Dedifferentiated amniotic fluid mesenchymal stem cell (primary cell): ENCODE results near the gene SCGB2B2.
A peak's percentile ranks its signal among the peaks of the same experiment; 100 is the strongest.
"Not testable (repeated sequence)": the region's sequence is repeated elsewhere in the genome, so short reads cannot be mapped to it uniquely, and the experiment has no call there.

Source experiments
- DNase-seq: peaks from one replicate; pipeline ENCODE4 v3.0.0-alpha.2; 2016; ENCODE audit errors: extremely low spot score

The SCGB2B2 gene

DNA sequence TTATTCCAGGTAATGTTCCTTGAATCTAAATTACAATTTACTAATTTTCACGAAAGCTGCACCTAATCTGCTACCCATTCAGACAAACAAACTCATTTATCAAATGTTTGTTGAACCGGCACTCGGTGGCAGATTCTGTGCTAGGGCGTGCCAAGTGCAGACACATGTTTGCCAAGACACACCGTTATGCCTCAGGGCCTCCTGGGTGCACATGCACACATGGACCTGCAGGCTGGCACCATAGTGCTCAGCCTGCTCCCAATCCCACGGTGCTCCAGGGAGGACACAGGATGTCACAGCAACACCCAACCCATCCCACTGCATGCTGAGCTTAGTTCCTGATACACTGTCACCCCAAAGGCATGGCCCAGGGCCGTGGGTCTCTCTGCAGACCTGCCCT is 7.7 kb downstream of the SCGB2B2 start:
- no peak for DNase-seq

DNA sequence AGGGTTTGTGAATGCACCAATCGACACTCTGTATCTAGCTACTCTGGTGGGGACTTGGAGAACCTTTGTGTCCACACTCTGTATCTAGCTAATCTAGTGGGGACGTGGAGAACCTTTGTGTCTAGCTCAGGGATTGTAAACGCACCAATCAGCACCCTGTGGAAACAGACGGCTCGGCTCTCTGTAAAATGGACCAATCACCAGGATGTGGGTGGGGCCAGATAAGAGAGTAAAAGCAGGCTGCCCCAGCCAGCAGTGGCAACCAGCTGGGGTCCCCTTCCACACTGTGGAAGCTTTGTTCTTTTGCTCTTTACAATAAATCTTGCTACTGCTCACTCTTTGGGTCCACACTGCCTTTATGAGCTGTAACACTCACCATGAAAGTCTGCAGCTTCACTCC is 8.3 kb downstream of the SCGB2B2 start:
- DNase-seq: not testable (repeated sequence)

DNA sequence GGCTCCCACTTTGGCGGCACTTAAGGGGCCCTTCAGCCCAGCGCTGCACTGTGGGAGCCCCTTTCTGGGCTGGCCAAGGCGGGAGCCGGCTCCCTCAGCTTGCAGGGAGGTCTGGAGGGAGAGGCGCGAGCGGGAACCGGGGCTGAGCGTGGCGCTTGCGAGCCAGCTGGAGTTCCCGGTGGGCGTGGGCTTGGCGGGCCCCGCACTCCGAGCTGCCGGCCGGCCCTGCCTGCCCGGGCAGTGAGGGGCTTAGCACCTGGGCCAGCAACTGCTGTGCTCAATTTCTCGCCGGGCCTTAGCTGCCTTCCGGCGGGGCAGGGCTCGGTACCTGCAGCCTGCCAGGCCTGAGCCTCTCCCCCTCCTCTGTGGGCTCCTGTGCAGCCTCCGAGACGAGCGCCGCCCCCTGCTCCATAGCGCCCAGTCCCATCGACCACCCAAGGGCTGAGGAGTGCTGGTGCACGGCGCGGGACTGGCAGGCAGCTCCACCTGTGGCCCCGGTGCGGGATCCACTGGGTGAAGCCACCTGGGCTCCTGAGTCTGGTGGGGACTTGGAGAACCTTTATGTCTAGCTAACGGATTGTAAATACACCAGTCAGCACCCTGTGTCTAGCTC is 8.8 kb downstream of the SCGB2B2 start:
- DNase-seq: not testable (repeated sequence)

DNA sequence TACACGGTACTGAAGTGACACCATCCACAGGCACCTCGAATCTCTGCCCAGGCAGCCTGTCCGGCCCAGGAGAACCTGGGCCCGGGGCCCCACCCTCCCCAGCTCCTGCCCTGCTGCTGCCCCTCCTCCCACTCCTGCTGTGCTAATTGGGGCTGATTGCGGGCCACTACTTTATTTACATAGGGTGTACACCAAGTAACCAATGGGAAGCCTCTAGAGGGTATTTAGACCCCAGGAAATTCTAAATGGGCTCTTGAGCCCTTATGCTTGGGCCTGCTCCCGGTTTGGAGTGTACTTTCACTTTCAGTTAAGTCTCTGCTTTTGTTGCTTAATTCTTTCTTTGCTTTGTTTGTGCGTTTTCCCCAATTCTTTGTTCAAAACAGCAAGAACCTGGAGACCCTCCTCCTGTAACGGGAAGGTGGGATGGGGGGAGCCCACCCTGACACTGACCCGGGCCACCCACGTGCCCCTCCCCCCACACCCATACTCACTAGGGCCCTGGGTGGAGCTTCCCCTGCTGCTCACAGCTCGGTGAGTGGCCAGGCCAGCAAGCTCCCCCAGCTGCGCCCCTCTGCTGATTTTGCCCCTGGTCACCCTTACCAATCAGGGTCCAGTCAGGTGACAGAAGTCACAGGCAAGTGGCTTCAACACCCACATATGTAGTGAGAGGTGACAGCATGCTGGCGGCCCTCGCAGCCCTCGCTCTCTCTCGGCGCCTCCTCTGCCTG is 9.4 kb downstream of the SCGB2B2 start:
- peak; percentile 20 for DNase-seq

DNA sequence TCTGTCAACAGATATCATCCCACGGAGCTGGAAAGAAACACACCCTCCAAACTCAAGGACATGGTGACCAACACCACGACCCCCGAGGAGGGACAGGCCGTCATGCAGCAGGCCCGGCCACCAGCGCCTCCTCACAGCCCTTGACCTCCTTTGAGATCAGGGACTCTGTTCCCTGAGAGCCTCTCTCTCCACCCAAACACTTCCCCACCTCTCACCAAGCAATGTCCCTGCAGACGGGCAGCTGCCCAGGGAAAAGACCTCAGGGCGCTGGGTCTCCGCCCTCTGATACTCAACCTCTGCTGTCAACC is 10.0 kb downstream of the SCGB2B2 start:
- DNase-seq: no peak

DNA sequence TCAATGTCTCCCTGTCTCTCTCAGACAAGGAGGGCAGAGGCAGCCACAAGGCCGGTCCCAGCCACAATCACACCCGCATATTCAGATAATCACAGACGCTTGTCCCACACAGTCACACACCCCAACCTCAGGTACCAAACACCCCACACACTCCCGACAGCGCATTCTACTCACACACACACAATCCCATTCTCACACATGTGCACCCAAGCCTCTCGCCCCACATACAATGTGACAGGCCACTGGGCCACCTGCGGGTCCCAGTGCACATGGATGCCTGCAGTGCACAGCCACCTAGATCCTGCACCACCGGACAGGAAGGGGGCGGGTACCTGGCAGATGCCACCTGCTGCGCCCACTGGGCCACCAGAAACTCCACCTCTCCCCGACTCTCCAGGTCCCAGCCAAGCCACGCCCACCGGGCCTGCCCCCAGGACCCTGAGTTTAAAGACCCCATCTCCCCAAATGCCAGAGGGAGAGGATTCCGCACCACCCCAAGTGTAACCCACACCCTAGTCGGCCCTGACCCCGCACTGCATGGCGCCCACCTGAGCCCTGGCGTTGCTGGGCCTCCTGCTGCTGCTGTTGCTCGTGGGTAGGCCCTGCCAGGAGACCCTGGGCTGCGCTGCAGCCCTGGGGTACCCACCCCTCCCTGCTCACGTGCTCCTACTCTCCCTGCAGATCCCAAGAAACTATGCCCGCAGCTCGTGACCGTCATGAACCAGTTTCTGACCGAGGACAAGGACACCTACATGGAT is 10.6 kb downstream of the SCGB2B2 start:
- no peak for DNase-seq

DNA sequence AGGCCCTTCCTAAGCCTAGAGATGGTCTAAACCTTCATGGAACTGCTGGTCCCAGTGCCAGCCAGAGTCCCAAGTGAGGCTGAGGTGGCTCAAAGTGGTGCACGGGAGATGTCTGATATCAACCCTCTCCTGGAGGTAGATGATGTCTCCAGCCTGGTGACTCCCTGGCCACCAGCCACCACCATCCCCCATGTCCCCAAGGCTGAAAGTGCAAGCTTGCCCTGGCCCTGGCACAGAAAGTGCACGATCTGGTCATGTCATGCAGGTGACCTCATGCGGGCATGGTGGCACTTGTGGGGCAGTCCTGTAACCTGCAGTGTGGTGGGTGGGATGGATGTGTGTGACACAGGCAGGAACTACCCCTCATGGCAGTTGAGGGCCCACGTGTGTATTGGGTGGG is 11.7 kb downstream of the SCGB2B2 start:
- DNase-seq: not testable (repeated sequence)

DNA sequence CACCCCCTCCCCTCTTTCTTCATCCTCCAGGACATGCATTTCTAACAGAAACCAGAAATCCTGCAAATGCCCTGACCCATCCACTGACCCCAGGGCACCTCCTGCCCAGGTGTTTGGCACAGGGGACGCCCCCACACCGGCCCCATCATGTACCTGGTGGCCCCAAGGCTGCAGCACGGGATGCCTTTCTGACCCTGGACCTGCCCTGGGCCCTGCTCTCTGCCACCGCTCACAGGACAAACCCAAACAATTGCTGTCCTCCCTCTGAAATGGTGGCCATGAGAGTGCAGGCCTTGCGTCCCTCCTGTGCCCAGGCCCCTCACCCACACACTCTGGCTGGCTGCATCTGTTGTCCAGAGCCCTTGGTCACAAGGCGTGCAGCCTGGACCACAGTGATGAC is 12.1 kb downstream of the SCGB2B2 start:
- DNase-seq: no peak

DNA sequence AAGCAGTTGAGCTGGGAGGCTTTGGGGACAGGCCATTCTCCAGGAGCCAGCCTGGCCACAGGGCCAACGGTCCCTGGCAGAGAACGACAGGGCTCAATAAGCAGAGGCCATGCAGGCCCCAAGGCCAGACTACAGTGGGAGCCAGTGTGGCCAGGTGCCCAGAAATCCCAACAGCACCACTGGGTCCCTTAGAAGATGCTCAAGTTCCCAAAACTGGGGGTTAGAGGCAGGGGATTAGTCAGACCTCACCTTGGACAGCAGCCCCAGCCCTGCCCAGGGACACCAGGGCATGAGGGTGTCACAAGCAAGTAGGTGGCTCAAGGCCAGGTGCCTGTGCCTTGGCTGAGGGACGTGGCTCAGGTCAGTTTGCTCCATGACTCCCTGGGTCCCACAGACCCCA is 12.8 kb downstream of the SCGB2B2 start:
- no peak for DNase-seq

DNA sequence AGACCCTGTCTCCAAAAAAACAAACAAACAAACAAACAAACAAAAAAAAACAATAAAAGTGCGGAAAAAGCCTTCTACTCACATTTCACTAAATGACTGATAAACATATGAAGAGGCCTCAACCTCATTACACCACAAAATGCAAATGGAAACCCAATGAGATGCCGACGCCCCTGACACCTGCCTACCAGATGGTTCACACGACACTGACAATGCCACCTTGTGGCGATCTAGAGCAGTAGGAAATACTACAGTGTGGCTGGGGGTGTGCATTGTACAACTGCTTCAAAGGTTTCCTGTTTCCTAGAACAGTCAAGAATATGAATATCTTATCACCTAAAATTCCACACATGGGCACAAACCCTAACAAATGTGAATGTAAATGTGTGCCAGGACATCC is 14.0 kb downstream of the SCGB2B2 start:
- no peak for DNase-seq

DNA sequence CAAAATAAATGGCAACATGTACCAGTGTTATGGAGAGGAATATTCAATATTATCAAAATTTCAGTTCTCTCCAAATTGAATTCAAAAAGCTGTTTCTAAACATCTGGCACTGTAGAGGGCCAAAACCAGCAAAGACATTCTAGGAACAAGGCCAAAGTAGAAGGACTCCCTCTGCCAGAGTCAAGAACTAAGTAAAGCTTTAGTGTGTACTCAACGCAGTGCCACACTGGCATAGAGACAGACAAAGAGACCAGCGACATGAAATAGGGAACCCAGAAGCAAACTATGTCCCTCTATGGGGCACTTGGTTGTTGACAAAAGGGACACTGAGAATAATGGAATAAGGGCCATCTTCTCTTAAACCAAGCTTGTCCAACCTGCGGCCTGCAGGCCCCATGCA is 15.6 kb downstream of the SCGB2B2 start:
- no peak for DNase-seq

DNA sequence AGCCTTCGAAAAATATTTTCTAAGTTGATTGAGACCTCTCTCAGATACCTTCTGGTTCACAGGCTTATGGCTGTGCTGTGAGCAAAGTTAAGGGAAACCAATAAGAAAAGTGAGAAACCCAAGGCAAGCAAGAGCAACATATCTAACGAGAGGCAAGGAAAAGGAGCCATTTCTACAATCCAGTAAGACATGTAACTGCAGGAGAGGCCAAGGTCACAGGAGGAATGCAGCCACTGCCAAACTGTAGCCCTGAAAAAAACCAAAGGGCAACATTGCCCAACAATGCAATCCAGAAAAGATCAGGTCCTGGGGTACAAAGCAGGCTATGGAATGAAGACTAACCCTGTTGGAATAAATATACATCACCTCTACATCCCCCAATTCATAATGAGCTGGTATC is 21.3 kb downstream of the SCGB2B2 start:
- DNase-seq: no peak

DNA sequence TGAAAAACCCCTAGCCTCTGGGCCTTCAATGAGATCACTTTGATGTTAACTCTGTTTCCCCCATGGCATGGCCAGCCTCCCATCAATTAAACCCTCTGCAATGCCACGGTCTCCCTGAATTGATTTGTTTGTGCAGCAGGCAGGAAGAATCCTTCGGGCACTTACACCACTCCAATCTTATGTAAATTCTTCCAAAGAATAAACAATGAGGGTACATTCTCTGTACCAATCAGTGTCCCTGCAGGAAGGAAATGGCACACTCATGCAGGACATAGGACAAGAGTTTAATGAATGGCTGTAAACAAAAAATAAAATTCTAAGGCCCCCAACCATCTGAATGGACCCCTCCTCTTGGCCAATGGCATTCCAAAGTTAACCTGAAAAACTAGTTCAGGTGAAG is 22.2 kb downstream of the SCGB2B2 start:
- no peak for DNase-seq

DNA sequence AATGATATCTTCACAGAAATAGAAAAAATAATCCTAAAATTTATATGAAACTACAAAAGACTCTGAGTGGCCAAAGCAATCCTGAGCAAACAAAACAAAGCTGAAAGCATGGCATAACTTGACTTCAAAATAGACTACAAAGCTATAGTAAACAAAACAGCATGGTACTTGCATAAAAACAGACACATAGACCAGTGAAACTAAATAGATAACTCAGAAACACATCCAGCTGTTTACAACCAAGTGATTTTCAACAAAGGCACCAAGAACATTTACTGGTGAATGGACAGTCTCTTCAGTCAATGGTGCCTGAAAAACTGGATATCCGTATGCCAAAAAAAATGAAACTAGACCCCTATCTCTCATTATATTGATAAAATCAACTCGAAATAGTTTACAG is 25.2 kb downstream of the SCGB2B2 start:
- no peak for DNase-seq

DNA sequence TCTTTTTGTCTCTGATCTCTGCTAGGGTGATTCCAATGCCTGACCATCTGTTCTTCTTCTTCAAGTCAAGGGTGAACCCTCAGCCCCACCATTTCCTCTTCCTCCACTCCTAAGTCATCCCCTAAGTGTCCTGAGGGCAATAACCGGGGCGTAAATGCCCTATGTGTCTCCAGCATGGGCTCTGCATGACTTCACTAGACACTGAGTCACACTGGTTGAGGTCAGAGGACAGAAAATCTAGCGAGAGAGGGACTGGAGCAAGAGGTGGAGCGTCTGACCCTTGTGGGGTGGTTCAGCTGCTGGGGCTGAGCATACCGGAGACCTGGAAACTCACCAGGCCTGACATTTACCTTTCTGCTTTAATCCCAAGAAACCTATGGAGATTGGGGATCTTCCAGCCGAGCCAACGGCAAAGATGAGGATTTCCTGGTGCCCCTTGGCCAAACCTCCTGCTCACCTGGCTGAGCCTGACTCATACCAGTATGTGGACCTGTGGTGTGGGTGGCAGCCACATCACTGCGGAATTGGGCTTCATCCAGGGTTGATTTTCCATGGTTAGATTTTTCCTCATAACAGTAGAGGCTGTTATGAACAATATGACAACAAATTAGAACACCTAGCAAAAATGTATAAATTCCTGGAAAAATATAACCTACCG is 26.9 kb downstream of the SCGB2B2 start:
- DNase-seq: no peak

DNA sequence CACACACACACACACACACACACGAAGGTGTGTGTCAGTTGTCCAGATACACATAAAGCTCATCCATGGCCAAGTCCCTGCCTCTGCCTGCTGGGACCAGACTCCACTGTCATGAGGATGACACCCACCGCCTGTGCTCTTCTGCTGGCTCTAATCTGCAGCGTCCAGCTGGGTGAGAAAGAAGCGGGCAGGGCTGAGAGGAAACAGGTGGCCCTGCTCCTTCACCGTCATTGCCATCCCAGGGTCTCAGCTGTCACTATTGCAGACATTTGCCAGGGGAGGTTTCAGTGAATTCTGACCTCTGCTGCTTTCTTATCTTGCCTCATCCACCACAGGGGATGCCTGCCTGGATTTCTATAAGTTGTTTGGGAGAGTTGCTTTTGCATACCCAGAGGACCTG is 31.4 kb downstream of the SCGB2B2 start:
- DNase-seq: no peak

DNA sequence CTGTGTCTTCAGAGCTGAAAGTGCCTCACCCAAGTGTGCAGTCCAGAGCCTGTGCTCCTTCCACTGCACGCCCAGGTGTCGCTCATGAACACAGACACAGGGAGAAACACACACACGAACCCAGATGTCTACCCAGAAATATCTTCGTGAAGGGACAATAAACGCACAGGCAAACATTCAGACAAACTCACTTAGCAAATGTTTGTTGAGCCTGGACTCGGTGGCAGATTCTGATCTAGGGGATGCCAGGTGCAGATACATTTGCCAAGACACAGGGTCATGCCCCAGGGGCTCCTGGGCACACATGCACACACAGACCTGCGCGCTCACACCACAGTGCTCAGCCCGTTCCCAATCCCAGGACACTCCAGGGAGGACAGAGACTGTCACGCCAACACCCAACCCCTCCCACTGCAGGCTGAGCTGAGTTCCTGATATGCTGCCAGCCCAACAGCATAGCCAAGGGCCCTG is 31.9 kb downstream of the SCGB2B2 start:
- DNase-seq: no peak

DNA sequence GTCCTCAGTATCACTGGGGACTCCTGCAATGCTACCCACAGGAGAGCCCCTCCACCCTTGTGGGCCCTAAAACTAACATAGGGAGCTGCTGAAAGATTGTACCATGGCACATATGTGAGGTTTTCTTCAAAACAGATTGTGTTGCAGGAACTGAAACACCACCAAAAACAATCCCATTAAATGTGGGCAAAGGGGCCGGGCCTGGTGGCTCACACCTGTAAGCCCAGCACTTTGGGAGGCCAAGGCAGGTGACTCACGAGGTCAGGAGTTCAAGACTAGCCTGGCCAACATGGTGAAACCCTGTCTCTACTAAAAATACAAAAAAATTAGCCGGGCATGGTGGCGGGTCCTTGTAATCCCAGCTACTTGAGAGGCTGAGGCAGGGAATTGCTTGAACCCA is 34.7 kb downstream of the SCGB2B2 start:
- no peak for DNase-seq

DNA sequence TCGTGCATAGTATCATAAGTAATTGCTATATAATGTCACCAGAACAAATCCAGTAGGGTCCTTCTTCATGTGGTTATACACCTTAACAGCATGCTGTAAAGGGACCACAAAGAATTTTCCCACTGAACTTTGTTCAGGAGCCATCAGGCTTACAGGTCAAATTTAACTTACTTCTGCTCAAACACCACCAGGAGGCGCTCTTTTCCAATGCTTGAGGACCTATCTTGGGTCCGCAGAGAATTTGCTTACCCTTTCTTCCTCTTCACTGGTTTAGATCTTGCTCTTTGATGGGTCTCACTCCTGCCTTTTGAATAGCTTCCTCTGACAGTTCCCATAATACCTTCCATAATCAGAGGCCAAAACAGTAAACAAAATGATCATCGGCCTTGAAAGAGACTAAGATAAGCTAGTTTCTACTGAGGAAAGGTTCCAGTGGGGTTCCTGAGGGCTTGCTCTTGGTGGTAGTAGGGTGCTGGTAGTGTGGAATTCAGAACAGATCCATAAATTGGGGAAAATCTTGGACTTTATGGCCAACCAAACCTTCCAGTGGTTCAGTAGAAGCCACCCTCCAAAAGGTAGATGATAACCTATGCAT is 37.4 kb downstream of the SCGB2B2 start:
- DNase-seq: peak; percentile 64

DNA sequence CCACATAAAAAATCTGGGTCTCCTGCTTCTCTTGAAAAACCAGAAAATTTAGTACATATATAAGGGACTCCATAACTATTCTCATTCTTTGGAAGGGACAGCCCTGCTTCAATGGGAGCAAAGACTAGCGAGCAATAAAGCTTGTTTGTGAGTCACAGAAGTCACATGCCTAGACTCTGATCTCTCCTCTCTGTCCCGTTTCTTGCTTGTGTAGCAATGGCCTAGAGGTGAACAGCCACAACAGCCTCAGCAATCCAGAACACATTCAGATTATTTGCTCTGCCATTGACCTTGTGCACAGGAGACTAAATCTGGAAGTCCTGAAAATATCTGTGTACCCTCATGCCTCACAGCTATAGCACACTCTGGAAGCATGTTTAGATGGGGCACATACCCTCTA is 43.2 kb downstream of the SCGB2B2 start:
- no peak for DNase-seq
